Tibial artery (tissue), 4 donors: ENCODE results near the gene PRDM2.
A peak's percentile ranks its signal among the peaks of the same experiment; 100 is the strongest.

Source experiments
- DNase-seq, 2 donors: peaks; one replicate each; pipeline ENCODE4 v3.0.0-alpha.2; 2019
- H3K27ac ChIP-seq, 2 donors: fragments of 200-600 bp; sonication (generic) in 1 of 2; 1 replicate in 1 of 2; 2 replicates in 1 of 2; pipeline ENCODE4 v1.5.1; 2018 to 2019; ENCODE audit warnings: mild to moderate bottlenecking in 1 of 2
- H3K27me3 ChIP-seq, 2 donors: fragments of 200-600 bp; sonication (generic) in 1 of 2; one replicate each; pipeline versions ENCODE4 v1.5.1 to v1.6.0; 2016 to 2019
- H3K36me3 ChIP-seq, 3 donors: fragments of 200-600 bp; sonication (generic) in 2 of 3; one replicate each; pipeline ENCODE4 v1.5.1; 2016 to 2019; ENCODE audit warnings: mild to moderate bottlenecking in 2 of 3
- H3K4me1 ChIP-seq, 4 donors: fragments of 200-600 bp; sonication (generic) in 2 of 4; 1 replicate in 3 of 4; 2 replicates in 1 of 4; pipeline ENCODE4 v1.5.1; 2016 to 2019
- H3K4me3 ChIP-seq, 2 donors: fragments of 200-600 bp; sonication (generic) in 1 of 2; 1 replicate in 1 of 2; 2 replicates in 1 of 2; pipeline ENCODE4 v1.5.1; 2018 to 2019; ENCODE audit warnings: mild to moderate bottlenecking in 2 of 2
- H3K9me3 ChIP-seq, 3 donors: fragments of 200-600 bp; sonication (generic) in 1 of 3; one replicate each; pipeline ENCODE4 v1.5.1; 2016 to 2019
- CTCF ChIP-seq, 2 experiments: fragments of 200-600 bp in 1 of 2; fragments of 450-650 bp in 1 of 2; IDR thresholded peaks; one replicate each; pipeline ENCODE4 v1.5.1; 2017 to 2019; ENCODE audit warnings: antibody characterized with exemption in 2 of 2, mild to moderate bottlenecking in 1 of 2, moderate library complexity in 1 of 2
- intact Hi-C: fragments of 100-400 bp; cut with DNase I; formaldehyde crosslinking; loops from one replicate; pipeline ENCODE4 v1.15.0; 2023; ENCODE audit warnings: low total_unique reads

PRDM2 gene

GRCh38 chr1:13792419-13792818 is 92.4 kb downstream of the PRDM2 start:
- Histone ChIP-seq H3K27me3 (no peaks in the 10 kb centered on the region), H3K4me3 (no peak overlapping the region), H3K36me3 (peaks cover 0 to 26% (median 4%) of the 10 kb centered on the region in 3 donors), H3K9me3 (no peaks in the 10 kb centered on the region), H3K27ac (peak overlapping the region; percentile 41 to 58), H3K4me1 (peaks cover 0 to 24% (median 8%) of the 10 kb centered on the region in 4 donors)
- no peak for DNase-seq
- no peak for TF ChIP-seq CTCF (IDR thresholded peaks at IDR 0.05)
- intact Hi-C loops = no loop called here

- no peaks in the 10 kb centered on the region for H3K9me3 ChIP-seq
- TF ChIP-seq CTCF (IDR thresholded peaks at IDR 0.05) = no peak
- H3K36me3 ChIP-seq = peaks cover 0 to 26% (median 4%) of the 10 kb centered on the region in 3 donors
- no peak overlapping the region for H3K4me3 ChIP-seq
- no peak for DNase-seq
- no peaks in the 10 kb centered on the region for H3K27me3 ChIP-seq
- H3K27ac ChIP-seq = peak overlapping the region; percentile 41 to 58
- intact Hi-C loops = no loop called here
- peaks cover 0 to 24% (median 8%) of the 10 kb centered on the region in 4 donors for H3K4me1 ChIP-seq
Measured at GRCh38 chr1:13793088-13793730, 93.2 kb downstream of the PRDM2 start.

- TF ChIP-seq CTCF (IDR thresholded peaks at IDR 0.05) = no peak
- no peak for DNase-seq
- no peak overlapping the region for H3K4me3 ChIP-seq
- H3K4me1 ChIP-seq = peaks cover 0 to 24% (median 8%) of the 10 kb centered on the region in 4 donors
- no peak overlapping the region for H3K27ac ChIP-seq
- intact Hi-C loops = no loop called here
- peaks cover 0 to 13% (median 4%) of the 10 kb centered on the region in 3 donors for H3K36me3 ChIP-seq
- no peaks in the 10 kb centered on the region for H3K9me3 ChIP-seq
- H3K27me3 ChIP-seq = no peaks in the 10 kb centered on the region
Measured at GRCh38 chr1:13794231-13795187, 94.5 kb downstream of the PRDM2 start.

- Histone ChIP-seq H3K9me3 (no peaks in the 10 kb centered on the region), H3K4me1 (peaks cover 0 to 19% (median 11%) of the 10 kb centered on the region in 4 donors), H3K4me3 (no peak overlapping the region), H3K27ac (no peak overlapping the region), H3K27me3 (no peaks in the 10 kb centered on the region), H3K36me3 (peaks cover 0 to 13% (median 0%) of the 10 kb centered on the region in 3 donors)
- intact Hi-C loops = no loop called here
- DNase-seq = no peak
- no peak for TF ChIP-seq CTCF (IDR thresholded peaks at IDR 0.05)
Measured at GRCh38 chr1:13797397-13797796, 97.4 kb downstream of the PRDM2 start.

GRCh38 chr1:13798120-13798519 is 98.1 kb downstream of the PRDM2 start:
- no peak overlapping the region for H3K4me3 ChIP-seq
- TF ChIP-seq CTCF (IDR thresholded peaks at IDR 0.05) = no peak
- intact Hi-C loops = no loop called here
- H3K36me3 ChIP-seq = peaks cover 0 to 13% (median 0%) of the 10 kb centered on the region in 3 donors
- peaks cover 0 to 19% (median 4%) of the 10 kb centered on the region in 4 donors for H3K4me1 ChIP-seq
- H3K9me3 ChIP-seq = no peaks in the 10 kb centered on the region
- no peak for DNase-seq
- no peaks in the 10 kb centered on the region for H3K27me3 ChIP-seq
- no peak overlapping the region for H3K27ac ChIP-seq
